ENCODE measurements around the gene FARS2. TPM values are rescaled to one million over a fixed set of nuclear protein-coding genes. Genes with fewer than 3 reads are reported as not detected.

FARS2 gene
- polyA plus RNA-seq, 3 donors = 12.2 to 21.6 (median 17.7) TPM

GRCh38 chr6:5328800-5329199 lies 67.5 kb downstream of the FARS2 start:
- Histone ChIP-seq H3K27ac (ENCODE audit: low read depth in 1 of 2, low read length in 2 of 2) (no peak overlapping the region), H3K36me3 (replicated peaks in 1 of 2; ENCODE audit: control insufficient read depth in 1 of 2, insufficient read depth in 2 of 2, low read length in 2 of 2) (peaks cover 0 to 6% of the 10 kb centered on the region in 2 donors), H3K4me2 (replicated peaks; ENCODE audit: extremely low read depth, low read length, poor library complexity, severe bottlenecking) (no peak overlapping the region), H3K4me1 (ENCODE audit: control insufficient read depth in 1 of 2, insufficient read depth in 2 of 2, low read length in 2 of 2) (no peaks in the 10 kb centered on the region), H3K4me3 (replicated peaks in 1 of 3; ENCODE audit: low read depth in 2 of 3, low read length in 3 of 3) (no peak overlapping the region), H3K9ac (ENCODE audit: insufficient read depth, low read length, poor library complexity, severe bottlenecking) (no peak overlapping the region), H4K20me1 (ENCODE audit: insufficient read depth, low read length) (no peaks in the 10 kb centered on the region), H3K9me3 (replicated peaks in 1 of 2; ENCODE audit: control insufficient read depth in 1 of 2, insufficient read depth in 1 of 2, low read length in 2 of 2) (peaks cover 3 to 10% of the 10 kb centered on the region in 2 donors), H3K27me3 (ENCODE audit: control insufficient read depth in 2 of 2, insufficient read depth in 2 of 2, low read length in 2 of 2) (no peaks in the 10 kb centered on the region), H2AFZ (ENCODE audit: insufficient read depth, low read depth, low read length, poor library complexity, severe bottlenecking) (no peak overlapping the region), H3K79me2 (ENCODE audit: insufficient read depth, low read length) (no peaks in the 10 kb centered on the region)
- Mint-ChIP-seq H3K27me3 (ENCODE audit: low read depth in 3 of 3) (no peaks in the 10 kb centered on the region), H3K36me3 (peaks cover 2 to 21% of the 10 kb centered on the region in 2 donors), H3K27ac (no peak overlapping the region), H3K4me1 (no peaks in the 10 kb centered on the region), H3K9me3 (peaks cover 2 to 13% (median 8%) of the 10 kb centered on the region in 7 donors), H3K4me3 (no peak overlapping the region)
- TF ChIP-seq CTCF (IDR thresholded peaks at IDR 0.05) = no peak
- intact Hi-C loops (cut with micrococcal nuclease) = no loop called here
- no CpG with 5 or more reads among the region's 6 CpGs for WGBS (ENCODE audit: insufficient coverage)
- no peak for DNase-seq

GRCh38 chr6:5331845-5332442 lies 70.6 kb downstream of the FARS2 start:
- DNase-seq = no peak
- intact Hi-C loops (cut with micrococcal nuclease) = no loop called here
- H3K27me3 Mint-ChIP-seq (ENCODE audit: low read depth in 3 of 3) = no peaks in the 10 kb centered on the region
- H3K36me3 Mint-ChIP-seq = peaks cover 2 to 3% of the 10 kb centered on the region in 2 donors
- H3K9me3 ChIP-seq (replicated peaks in 1 of 2; ENCODE audit: control insufficient read depth in 1 of 2, insufficient read depth in 1 of 2, low read length in 2 of 2) = no peaks in the 10 kb centered on the region
- H3K4me2 ChIP-seq (replicated peaks; ENCODE audit: extremely low read depth, low read length, poor library complexity, severe bottlenecking) = no peak overlapping the region
- H3K4me3 Mint-ChIP-seq = no peak overlapping the region
- H3K27ac ChIP-seq (ENCODE audit: low read depth in 1 of 2, low read length in 2 of 2) = no peak overlapping the region
- peak overlapping the region in 1 of 7 donors; percentile 45 for H3K27ac Mint-ChIP-seq
- H3K4me3 ChIP-seq (replicated peaks in 1 of 3; ENCODE audit: low read depth in 2 of 3, low read length in 3 of 3) = no peak overlapping the region
- H3K4me1 Mint-ChIP-seq = peaks cover 12% of the 10 kb centered on the region
- H3K27me3 ChIP-seq (ENCODE audit: control insufficient read depth in 2 of 2, insufficient read depth in 2 of 2, low read length in 2 of 2) = no peaks in the 10 kb centered on the region
- no peak for TF ChIP-seq CTCF (IDR thresholded peaks at IDR 0.05)
- 100% methylated on average over 3 of the region's 5 CpGs for WGBS (ENCODE audit: insufficient coverage)
- H3K79me2 ChIP-seq (ENCODE audit: insufficient read depth, low read length) = no peaks in the 10 kb centered on the region
- H3K4me1 ChIP-seq (ENCODE audit: control insufficient read depth in 1 of 2, insufficient read depth in 2 of 2, low read length in 2 of 2) = peaks cover 0 to 11% of the 10 kb centered on the region in 2 donors
- H4K20me1 ChIP-seq (ENCODE audit: insufficient read depth, low read length) = no peaks in the 10 kb centered on the region
- H3K9ac ChIP-seq (ENCODE audit: insufficient read depth, low read length, poor library complexity, severe bottlenecking) = no peak overlapping the region
- no peaks in the 10 kb centered on the region for H3K36me3 ChIP-seq (replicated peaks in 1 of 2; ENCODE audit: control insufficient read depth in 1 of 2, insufficient read depth in 2 of 2, low read length in 2 of 2)
- H3K9me3 Mint-ChIP-seq = no peaks in the 10 kb centered on the region
- no peak overlapping the region for H2AFZ ChIP-seq (ENCODE audit: insufficient read depth, low read depth, low read length, poor library complexity, severe bottlenecking)

Data from CD14-positive monocyte (primary cell).